Neural progenitor cell (in vitro differentiated cells): Measurements from ENCODE around the gene ASTN2. TPM values are rescaled to one million over a fixed set of nuclear protein-coding genes. Genes with fewer than 3 reads are reported as not detected.
A peak's percentile ranks its signal among the peaks of the same experiment; 100 is the strongest.

Experiments used
- DNase-seq: peaks from one replicate; pipeline ENCODE4 v3.0.0-alpha.2; 2016; ENCODE audit warnings: low spot score
- H2AFZ ChIP-seq: fragments of 200-600 bp; sonication (generic); replicated peaks from 2 replicates; pipeline ENCODE4 v1.6.1; 2016; ENCODE audit warnings: antibody characterized with exemption
- H3F3A ChIP-seq: fragments of 200-600 bp; sonication (generic); 2 replicates; pipeline ENCODE4 v1.6.1; 2016; ENCODE audit warnings: antibody characterized with exemption, low read depth
- H3K27ac ChIP-seq: fragments of 200-600 bp; sonication (generic); 2 replicates; pipeline ENCODE4 v1.5.1; 2016; ENCODE audit warnings: mild to moderate bottlenecking
- H3K27me3 ChIP-seq: fragments of 200-600 bp; sonication (generic); 2 replicates; pipeline ENCODE4 v1.6.1; 2016; ENCODE audit warnings: mild to moderate bottlenecking, moderate library complexity
- H3K36me3 ChIP-seq: fragments of 200-600 bp; sonication (generic); 2 replicates; pipeline ENCODE4 v1.5.1; 2016
- H3K4me1 ChIP-seq: fragments of 200-600 bp; sonication (generic); 2 replicates; pipeline ENCODE4 v1.6.1; 2016; ENCODE audit warnings: mixed run types
- H3K4me2 ChIP-seq: fragments of 200-600 bp; sonication (generic); 2 replicates; pipeline ENCODE4 v1.6.1; 2016
- H3K4me3 ChIP-seq: fragments of 200-600 bp; sonication (generic); 2 replicates; pipeline ENCODE4 v1.5.1; 2016
- H3K79me2 ChIP-seq: fragments of 200-600 bp; sonication (generic); 2 replicates; pipeline ENCODE4 v1.6.1; 2016; ENCODE audit warnings: low read depth
- H3K9ac ChIP-seq: fragments of 200-600 bp; sonication (generic); 2 replicates; pipeline ENCODE4 v1.6.1; 2016
- H3K9me3 ChIP-seq: fragments of 200-600 bp; sonication (generic); 2 replicates; pipeline ENCODE4 v1.5.1; 2016; ENCODE audit warnings: low read depth
- H4K20me1 ChIP-seq: fragments of 200-600 bp; sonication (generic); 2 replicates; pipeline ENCODE4 v1.6.1; 2016; ENCODE audit warnings: low read depth
- H3K27ac Mint-ChIP-seq: 3 replicates; pipeline ENCODE4 v1.8.0; 2021; ENCODE audit warnings: mixed read lengths
- H3K27me3 Mint-ChIP-seq: 2 replicates; pipeline ENCODE4 v1.8.0; 2022; ENCODE audit warnings: low read depth, mild to moderate bottlenecking, inconsistent platforms, moderate library complexity, mixed read lengths; ENCODE audit not compliant: insufficient read depth
- H3K36me3 Mint-ChIP-seq: 3 replicates; pipeline ENCODE4 v1.8.0; 2021; ENCODE audit warnings: mixed read lengths
- H3K4me1 Mint-ChIP-seq: 3 replicates; pipeline ENCODE4 v1.8.0; 2021; ENCODE audit warnings: mixed read lengths
- H3K4me3 Mint-ChIP-seq: 3 replicates; pipeline ENCODE4 v1.8.0; 2021; ENCODE audit warnings: mild to moderate bottlenecking, moderate library complexity, mixed read lengths
- H3K9me3 Mint-ChIP-seq: 3 replicates; pipeline ENCODE4 v1.8.0; 2020; ENCODE audit warnings: mixed read lengths
- EZH2 ChIP-seq: fragments of 200-600 bp; sonication (generic); IDR thresholded peaks from 2 replicates; pipeline ENCODE4 v1.6.1; 2017; ENCODE audit warnings: antibody characterized with exemption, mild to moderate bottlenecking, moderate library complexity
- EZH2phosphoT487 ChIP-seq: fragments of 200-600 bp; sonication (generic); IDR thresholded peaks from 2 replicates; pipeline ENCODE4 v1.6.1; 2017; ENCODE audit warnings: antibody characterized with exemption
- total RNA-seq: library from RNA; depleted of rRNA; stranded (reverse); fragments of >200 nt; gene quantifications from 2 replicates; pipeline ENCODE4 v1.2.3, GENCODE V29; 2015; ENCODE audit warnings: low replicate concordance
- TF ChIP-seq, protein P1 (sequence below): fragments of 200-600 bp; sonication (generic); IDR thresholded peaks from 2 replicates; pipeline ENCODE4 v1.5.1; 2017; ENCODE audit warnings: antibody characterized with exemption, mild to moderate bottlenecking

ASTN2 gene
- total RNA-seq, 1 donor from 2014 or later = 8.0 TPM

GRCh38 chr9:116716438-116716837 lies 698.4 kb downstream of the ASTN2 start:
- Histone ChIP-seq H4K20me1 (no peaks in the 10 kb centered on the region), H3K27ac (no peak overlapping the region), H3K4me3 (no peak overlapping the region), H2AFZ (no peak overlapping the region), H3K27me3 (no peaks in the 10 kb centered on the region), H3K4me2 (no peak overlapping the region), H3F3A (no peaks in the 10 kb centered on the region), H3K9ac (no peak overlapping the region), H3K4me1 (peaks cover 11% of the 10 kb centered on the region), H3K79me2 (no peaks in the 10 kb centered on the region), H3K36me3 (no peaks in the 10 kb centered on the region), H3K9me3 (no peaks in the 10 kb centered on the region)
- Mint-ChIP-seq H3K27me3 (no peaks in the 10 kb centered on the region), H3K4me1 (peaks cover 13% of the 10 kb centered on the region), H3K4me3 (no peak overlapping the region), H3K9me3 (no peaks in the 10 kb centered on the region), H3K36me3 (no peaks in the 10 kb centered on the region), H3K27ac (no peak overlapping the region)
- TF ChIP-seq EZH2 = no peak
- no peak for TF ChIP-seq EZH2phosphoT487
- TF ChIP-seq, protein P1, sequence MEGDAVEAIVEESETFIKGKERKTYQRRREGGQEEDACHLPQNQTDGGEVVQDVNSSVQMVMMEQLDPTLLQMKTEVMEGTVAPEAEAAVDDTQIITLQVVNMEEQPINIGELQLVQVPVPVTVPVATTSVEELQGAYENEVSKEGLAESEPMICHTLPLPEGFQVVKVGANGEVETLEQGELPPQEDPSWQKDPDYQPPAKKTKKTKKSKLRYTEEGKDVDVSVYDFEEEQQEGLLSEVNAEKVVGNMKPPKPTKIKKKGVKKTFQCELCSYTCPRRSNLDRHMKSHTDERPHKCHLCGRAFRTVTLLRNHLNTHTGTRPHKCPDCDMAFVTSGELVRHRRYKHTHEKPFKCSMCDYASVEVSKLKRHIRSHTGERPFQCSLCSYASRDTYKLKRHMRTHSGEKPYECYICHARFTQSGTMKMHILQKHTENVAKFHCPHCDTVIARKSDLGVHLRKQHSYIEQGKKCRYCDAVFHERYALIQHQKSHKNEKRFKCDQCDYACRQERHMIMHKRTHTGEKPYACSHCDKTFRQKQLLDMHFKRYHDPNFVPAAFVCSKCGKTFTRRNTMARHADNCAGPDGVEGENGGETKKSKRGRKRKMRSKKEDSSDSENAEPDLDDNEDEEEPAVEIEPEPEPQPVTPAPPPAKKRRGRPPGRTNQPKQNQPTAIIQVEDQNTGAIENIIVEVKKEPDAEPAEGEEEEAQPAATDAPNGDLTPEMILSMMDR = no peak
- DNase-seq = no peak

- Mint-ChIP-seq H3K27ac (no peak overlapping the region), H3K4me3 (no peak overlapping the region), H3K4me1 (peaks cover 13% of the 10 kb centered on the region), H3K36me3 (no peaks in the 10 kb centered on the region), H3K27me3 (no peaks in the 10 kb centered on the region), H3K9me3 (no peaks in the 10 kb centered on the region)
- no peak for TF ChIP-seq EZH2phosphoT487
- TF ChIP-seq, protein P1 = no peak
- no peak for TF ChIP-seq EZH2
- H3K9me3 ChIP-seq = no peaks in the 10 kb centered on the region
- H3F3A ChIP-seq = no peaks in the 10 kb centered on the region
- H2AFZ ChIP-seq = no peak overlapping the region
- H3K4me3 ChIP-seq = no peak overlapping the region
- DNase-seq = peak; percentile 24
- no peaks in the 10 kb centered on the region for H4K20me1 ChIP-seq
- no peak overlapping the region for H3K4me2 ChIP-seq
- peaks cover 11% of the 10 kb centered on the region for H3K4me1 ChIP-seq
- no peaks in the 10 kb centered on the region for H3K27me3 ChIP-seq
- no peaks in the 10 kb centered on the region for H3K36me3 ChIP-seq
- no peaks in the 10 kb centered on the region for H3K79me2 ChIP-seq
- H3K9ac ChIP-seq = no peak overlapping the region
- no peak overlapping the region for H3K27ac ChIP-seq
Measured at GRCh38 chr9:116715751-116716150, 699.1 kb downstream of the ASTN2 start.

DNA sequence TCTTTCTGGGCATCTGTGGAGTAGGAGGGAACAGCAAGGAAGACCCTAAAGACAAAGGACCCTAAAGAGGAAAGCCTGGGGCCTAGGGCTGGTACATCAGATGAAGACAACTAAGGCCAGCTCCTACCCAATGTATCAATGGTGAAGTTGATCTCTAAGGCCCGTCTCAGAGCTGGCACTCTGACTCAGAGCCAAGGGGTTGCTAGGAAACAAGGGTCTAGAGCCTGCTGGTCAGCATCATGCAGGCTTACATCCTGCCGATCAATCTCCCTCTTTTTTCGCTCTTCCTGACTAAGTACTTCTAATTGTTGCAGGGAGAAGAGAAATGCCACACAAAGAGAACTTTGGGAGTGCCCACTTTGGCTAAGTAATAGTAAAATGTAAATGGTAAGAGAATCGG lies 701.6 kb downstream of the ASTN2 start:
- no peak overlapping the region for H3K27ac Mint-ChIP-seq

More for the DNA sequence above, 701.6 kb downstream of the ASTN2 start:
- H3K27me3 ChIP-seq = no peaks in the 10 kb centered on the region
- H3K9me3 Mint-ChIP-seq = no peaks in the 10 kb centered on the region
- peaks cover 6% of the 10 kb centered on the region for H3K4me1 Mint-ChIP-seq
- H3K4me3 Mint-ChIP-seq = no peak overlapping the region
- peaks cover 4% of the 10 kb centered on the region for H3K4me1 ChIP-seq
- DNase-seq = no peak
- H3K4me3 ChIP-seq = no peak overlapping the region
- H3K36me3 ChIP-seq = no peaks in the 10 kb centered on the region
- peaks cover 2% of the 10 kb centered on the region for H3K27me3 Mint-ChIP-seq
- no peak overlapping the region for H3K9ac ChIP-seq
- H4K20me1 ChIP-seq = no peaks in the 10 kb centered on the region
- no peak overlapping the region for H3K27ac ChIP-seq
- no peaks in the 10 kb centered on the region for H3K9me3 ChIP-seq
- no peak overlapping the region for H2AFZ ChIP-seq
- TF ChIP-seq EZH2phosphoT487 (no peak), EZH2 (no peak)
- TF ChIP-seq, protein P1 = no peak
- H3F3A ChIP-seq = no peaks in the 10 kb centered on the region
- H3K4me2 ChIP-seq = no peak overlapping the region
- H3K79me2 ChIP-seq = no peaks in the 10 kb centered on the region
- H3K36me3 Mint-ChIP-seq = no peaks in the 10 kb centered on the region
